ENCODE data around the gene PIGT.

PIGT gene

GRCh38 chr20:45373353-45374100 is 42.4 kb upstream of the PIGT start:
- no peak for TF ChIP-seq SIN3A (IDR thresholded peaks at IDR 0.05; ENCODE audit: borderline replicate concordance, insufficient read depth, low read length)
- TF ChIP-seq TAF1 (IDR thresholded peaks at IDR 0.05; ENCODE audit: borderline replicate concordance, insufficient read depth, low read length), result no peak
- no peak for TF ChIP-seq FOXP2 (optimal IDR thresholded peaks at IDR 0.05; ENCODE audit: borderline replicate concordance, extremely low read depth, extremely low read length, insufficient read depth)
- TF ChIP-seq POLR2AphosphoS5 (IDR thresholded peaks at IDR 0.05; ENCODE audit: low read depth, low read length), result no peak
- no peak for TF ChIP-seq REST (IDR thresholded peaks at IDR 0.05; ENCODE audit: insufficient read depth in 1 of 2, low read depth in 2 of 2, low read length in 2 of 2)

GRCh38 chr20:45374101-45374467 is 41.9 kb upstream of the PIGT start:
- TF ChIP-seq SIN3A (IDR thresholded peaks at IDR 0.05; ENCODE audit: borderline replicate concordance, insufficient read depth, low read length), result no peak
- TF ChIP-seq TAF1 (IDR thresholded peaks at IDR 0.05; ENCODE audit: borderline replicate concordance, insufficient read depth, low read length), result no peak
- TF ChIP-seq REST (IDR thresholded peaks at IDR 0.05; ENCODE audit: insufficient read depth in 1 of 2, low read depth in 2 of 2, low read length in 2 of 2), result no peak
- TF ChIP-seq POLR2AphosphoS5 (IDR thresholded peaks at IDR 0.05; ENCODE audit: low read depth, low read length), result no peak
- TF ChIP-seq FOXP2 (optimal IDR thresholded peaks at IDR 0.05; ENCODE audit: borderline replicate concordance, extremely low read depth, extremely low read length, insufficient read depth), result no peak

- TF ChIP-seq SIN3A (IDR thresholded peaks at IDR 0.05; ENCODE audit: borderline replicate concordance, insufficient read depth, low read length) (no peak), FOXP2 (optimal IDR thresholded peaks at IDR 0.05; ENCODE audit: borderline replicate concordance, extremely low read depth, extremely low read length, insufficient read depth) (no peak), TAF1 (IDR thresholded peaks at IDR 0.05; ENCODE audit: borderline replicate concordance, insufficient read depth, low read length) (no peak), REST (IDR thresholded peaks at IDR 0.05; ENCODE audit: insufficient read depth in 1 of 2, low read depth in 2 of 2, low read length in 2 of 2) (no peak), POLR2AphosphoS5 (IDR thresholded peaks at IDR 0.05; ENCODE audit: low read depth, low read length) (no peak)
Measured at GRCh38 chr20:45374966-45375365, 41.0 kb upstream of the PIGT start.

GRCh38 chr20:45377269-45377668 is 38.7 kb upstream of the PIGT start:
- TF ChIP-seq TAF1 (IDR thresholded peaks at IDR 0.05; ENCODE audit: borderline replicate concordance, insufficient read depth, low read length) (no peak), SIN3A (IDR thresholded peaks at IDR 0.05; ENCODE audit: borderline replicate concordance, insufficient read depth, low read length) (no peak), FOXP2 (optimal IDR thresholded peaks at IDR 0.05; ENCODE audit: borderline replicate concordance, extremely low read depth, extremely low read length, insufficient read depth) (no peak), POLR2AphosphoS5 (IDR thresholded peaks at IDR 0.05; ENCODE audit: low read depth, low read length) (no peak), REST (IDR thresholded peaks at IDR 0.05; ENCODE audit: insufficient read depth in 1 of 2, low read depth in 2 of 2, low read length in 2 of 2) (no peak)

Data from PFSK-1 (cell line).